Activated B cell treated with CpG ODN at 0.5 μM for 24 hours (primary cell): ENCODE data around the gene TCL1A. TPM values are rescaled to one million over a fixed set of nuclear protein-coding genes. Genes with fewer than 3 reads are reported as not detected.

Experiments
- ATAC-seq: fragments of 200-7000 bp; cut with Tn5 transposase; one replicate; pipeline ENCODE4 v1.10.0; 2021; ENCODE audit warnings: low read depth, mild to moderate bottlenecking, moderate library complexity
- CTCF ChIA-PET: fragments of 350-600 bp; sonication (Branson Sonifier 250); formaldehyde crosslinking; loops from one replicate; lab custom pipeline; 2021; ENCODE audit warnings: antibody characterized with exemption; lab: Charles Lee
- POLR2A ChIA-PET: fragments of 350-600 bp; sonication (Branson Sonifier 250); formaldehyde crosslinking; loops from one replicate; lab custom pipeline; 2021; ENCODE audit warnings: antibody characterized with exemption; lab: Charles Lee
- DNase-seq: peaks from one replicate; pipeline ENCODE4 v3.0.0; 2022
- H3K27ac Mint-ChIP-seq: one replicate; pipeline ENCODE4 v1.8.0; 2020; ENCODE audit warnings: mixed read lengths
- H3K27me3 Mint-ChIP-seq: one replicate; pipeline ENCODE4 v1.8.0; 2021; ENCODE audit warnings: mixed read lengths
- H3K36me3 Mint-ChIP-seq: one replicate; pipeline ENCODE4 v1.8.0; 2021; ENCODE audit warnings: low read depth, mixed read lengths
- H3K4me1 Mint-ChIP-seq: one replicate; pipeline ENCODE4 v1.8.0; 2021; ENCODE audit warnings: mixed read lengths
- H3K4me3 Mint-ChIP-seq: one replicate; pipeline ENCODE4 v1.8.0; 2020; ENCODE audit warnings: mild to moderate bottlenecking, mixed read lengths
- H3K9me3 Mint-ChIP-seq: one replicate; pipeline ENCODE4 v1.8.0; 2020; ENCODE audit warnings: mixed read lengths
- intact Hi-C: fragments of 100-400 bp; cut with micrococcal nuclease; formaldehyde crosslinking; loops from one replicate; pipeline ENCODE4 v1.15.1; 2024
- total RNA-seq: library from RNA; stranded (reverse); gene quantifications from 2 replicates; pipeline ENCODE4 v1.2.3, GENCODE V29; 2022
- TF ChIP-seq, protein P1 (sequence below): fragments of 200-600 bp; IDR thresholded peaks from one replicate; pipeline ENCODE4 v1.8.0; 2022; ENCODE audit warnings: antibody characterized with exemption, mild to moderate bottlenecking

Gene TCL1A
- total RNA-seq, 1 donor from 2014 or later = 234 TPM

DNA sequence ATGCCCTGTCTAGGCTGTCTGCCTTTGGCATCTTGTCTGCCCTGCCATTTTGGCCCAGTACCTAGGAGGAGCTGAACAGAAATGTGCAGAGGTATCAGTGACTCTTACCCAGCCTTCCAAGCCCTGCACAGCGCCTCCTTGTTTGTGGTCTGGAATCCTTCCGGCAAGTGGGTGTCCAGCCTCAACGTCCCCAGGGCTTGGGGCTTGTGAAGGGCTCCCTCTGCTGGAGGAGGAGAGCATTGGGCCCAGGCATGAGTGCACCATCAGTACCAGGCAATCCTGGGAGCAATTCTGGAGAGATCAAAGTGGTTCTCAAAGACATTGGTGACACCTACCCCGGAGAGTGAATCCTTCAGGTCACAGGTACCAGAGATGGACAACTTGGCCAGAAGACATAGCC lies 30.1 kb downstream of the TCL1A start:
- H3K27me3 Mint-ChIP-seq = peaks cover 21% of the 10 kb centered on the region
- POLR2A ChIA-PET = no interaction called here
- intact Hi-C loops = loop anchor here (1.0 to 5.0 kb wide), 2 partner anchors 71 to 122 kb away; no protein-coding TSS in a partner anchor
- no peaks in the 10 kb centered on the region for H3K9me3 Mint-ChIP-seq
- H3K36me3 Mint-ChIP-seq = no peaks in the 10 kb centered on the region
- CTCF ChIA-PET = interaction anchor here (0.9 to 2.2 kb wide), 9 partner anchors 12 to 124 kb away, joined by 3 to 10 read pairs (median 4); no protein-coding TSS in a partner anchor
- no peak overlapping the region for H3K4me3 Mint-ChIP-seq
- peaks cover 65% of the 10 kb centered on the region for H3K4me1 Mint-ChIP-seq
- no peak for ATAC-seq
- TF ChIP-seq, protein P1, sequence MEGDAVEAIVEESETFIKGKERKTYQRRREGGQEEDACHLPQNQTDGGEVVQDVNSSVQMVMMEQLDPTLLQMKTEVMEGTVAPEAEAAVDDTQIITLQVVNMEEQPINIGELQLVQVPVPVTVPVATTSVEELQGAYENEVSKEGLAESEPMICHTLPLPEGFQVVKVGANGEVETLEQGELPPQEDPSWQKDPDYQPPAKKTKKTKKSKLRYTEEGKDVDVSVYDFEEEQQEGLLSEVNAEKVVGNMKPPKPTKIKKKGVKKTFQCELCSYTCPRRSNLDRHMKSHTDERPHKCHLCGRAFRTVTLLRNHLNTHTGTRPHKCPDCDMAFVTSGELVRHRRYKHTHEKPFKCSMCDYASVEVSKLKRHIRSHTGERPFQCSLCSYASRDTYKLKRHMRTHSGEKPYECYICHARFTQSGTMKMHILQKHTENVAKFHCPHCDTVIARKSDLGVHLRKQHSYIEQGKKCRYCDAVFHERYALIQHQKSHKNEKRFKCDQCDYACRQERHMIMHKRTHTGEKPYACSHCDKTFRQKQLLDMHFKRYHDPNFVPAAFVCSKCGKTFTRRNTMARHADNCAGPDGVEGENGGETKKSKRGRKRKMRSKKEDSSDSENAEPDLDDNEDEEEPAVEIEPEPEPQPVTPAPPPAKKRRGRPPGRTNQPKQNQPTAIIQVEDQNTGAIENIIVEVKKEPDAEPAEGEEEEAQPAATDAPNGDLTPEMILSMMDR = no peak
- no peak for DNase-seq
- no peak overlapping the region for H3K27ac Mint-ChIP-seq

DNA sequence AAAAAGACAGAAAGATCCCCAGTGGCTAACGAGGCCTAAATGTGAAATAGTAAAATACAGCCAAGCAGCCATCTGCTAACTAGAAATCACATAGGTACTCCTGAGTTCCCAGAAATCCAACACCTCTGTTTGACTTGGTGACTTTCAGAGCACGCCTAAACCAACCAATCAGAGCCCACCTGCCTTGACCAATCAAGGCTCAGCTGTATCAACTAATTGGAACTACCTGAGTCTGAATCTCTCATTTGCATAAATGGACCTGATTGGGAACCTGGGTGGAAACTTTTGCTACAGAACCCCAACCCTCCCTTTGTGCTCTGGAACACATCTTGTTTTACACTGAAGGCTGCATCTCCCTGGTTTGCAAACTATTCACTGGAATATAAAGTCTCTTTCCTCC lies 32.8 kb downstream of the TCL1A start:
- ATAC-seq (no peak), DNase-seq (no peak)
- ChIA-PET CTCF (no interaction called here), POLR2A (interaction anchor here (2.1 kb wide), 1 partner anchor 35 kb away, joined by 6 read pairs; no protein-coding TSS in a partner anchor)
- Mint-ChIP-seq H3K4me1 (peaks cover 75% of the 10 kb centered on the region), H3K36me3 (peaks cover 1% of the 10 kb centered on the region), H3K9me3 (no peaks in the 10 kb centered on the region), H3K27ac (no peak overlapping the region), H3K4me3 (no peak overlapping the region), H3K27me3 (peaks cover 25% of the 10 kb centered on the region)
- intact Hi-C loops = loop anchor here (2.0 to 5.0 kb wide), 2 partner anchors 16 to 69 kb away; no protein-coding TSS in a partner anchor
- TF ChIP-seq, protein P1 = no peak

DNA sequence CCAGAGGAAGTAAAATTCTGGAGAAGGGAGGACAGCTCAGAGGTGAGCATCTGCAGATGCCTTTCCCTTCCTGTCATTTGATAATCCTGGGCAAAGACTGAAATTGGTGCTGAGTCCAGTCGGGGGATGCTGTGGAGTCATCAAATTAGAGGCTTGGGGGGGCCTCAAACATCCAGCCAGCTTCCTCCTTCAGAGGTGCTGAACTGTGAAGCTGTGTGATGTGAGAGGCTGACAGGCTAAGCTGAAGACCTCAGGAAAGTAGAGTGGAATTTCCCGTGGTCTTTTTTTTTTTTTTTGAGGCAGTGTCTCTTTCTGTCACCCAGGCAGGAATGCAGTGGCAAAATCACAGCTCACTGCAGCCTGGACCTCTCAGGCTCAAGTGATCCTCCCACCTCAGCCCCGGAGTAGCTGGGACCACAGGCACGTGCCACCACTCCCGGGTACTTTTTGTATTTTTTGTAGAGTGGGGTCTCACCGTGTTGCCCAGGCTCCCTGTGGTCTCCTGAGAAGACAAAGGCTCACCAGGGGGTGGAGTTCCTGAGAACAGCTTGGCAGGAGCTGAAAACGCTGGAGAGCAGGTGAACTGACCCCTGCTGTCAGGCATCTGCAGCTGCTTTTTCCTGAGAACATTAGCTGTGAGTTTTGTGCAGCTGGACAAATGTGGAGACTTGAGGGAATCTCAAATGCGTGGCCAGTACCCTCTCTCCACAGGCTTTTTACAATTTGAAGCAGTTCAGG lies 33.8 kb downstream of the TCL1A start:
- TF ChIP-seq, protein P1 = no peak
- Mint-ChIP-seq H3K9me3 (peaks cover 2% of the 10 kb centered on the region), H3K4me1 (peaks cover 74% of the 10 kb centered on the region), H3K36me3 (peaks cover 4% of the 10 kb centered on the region), H3K27me3 (peaks cover 21% of the 10 kb centered on the region), H3K4me3 (no peak overlapping the region), H3K27ac (peak overlapping the region; percentile 13)
- CTCF ChIA-PET = interaction anchor here (0.9 to 1.2 kb wide), 7 partner anchors 11 to 314 kb away, joined by 3 to 5 read pairs (median 4); no protein-coding TSS in a partner anchor
- ATAC-seq (peak; percentile 89), DNase-seq (no peak)
- POLR2A ChIA-PET = interaction anchor here (0.6 to 2.1 kb wide), 11 partner anchors 9 to 36 kb away, joined by 3 to 12 read pairs (median 4); no protein-coding TSS in a partner anchor
- intact Hi-C loops = loop anchor here (2.0 to 5.0 kb wide), 2 partner anchors 15 to 68 kb away; no protein-coding TSS in a partner anchor

DNA sequence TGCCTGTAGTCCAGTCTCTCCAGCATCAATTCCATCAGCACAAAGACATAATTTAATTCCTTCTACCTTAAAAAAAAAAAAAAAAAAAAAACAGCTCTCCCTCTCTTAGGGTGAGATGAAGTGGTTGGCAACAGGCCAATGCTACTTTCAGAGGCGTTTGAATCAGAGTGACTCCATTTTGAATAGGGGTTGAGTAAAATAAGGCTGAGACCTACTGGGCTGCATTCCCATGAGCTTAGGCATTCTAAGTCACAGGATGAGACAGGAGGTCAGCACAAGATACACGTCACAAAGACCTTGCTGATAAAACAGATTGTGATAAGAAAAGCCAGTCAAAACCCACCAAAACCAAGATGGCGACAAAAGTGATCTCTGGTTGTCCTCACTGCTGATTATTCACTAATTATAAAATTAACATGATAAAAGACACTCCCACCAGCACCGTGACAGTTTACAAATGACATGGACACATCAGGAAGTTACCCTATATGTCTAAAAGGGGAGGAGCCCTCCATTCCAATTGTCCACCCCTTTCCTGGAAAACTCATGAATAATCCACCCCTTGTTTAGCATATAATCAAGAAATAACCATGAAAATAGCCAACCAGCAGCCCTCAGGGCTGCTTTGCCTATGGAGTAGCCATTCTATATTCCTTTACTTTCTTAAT lies 34.6 kb downstream of the TCL1A start:
- Mint-ChIP-seq H3K36me3 (peaks cover 4% of the 10 kb centered on the region), H3K9me3 (peaks cover 2% of the 10 kb centered on the region), H3K4me1 (peaks cover 65% of the 10 kb centered on the region), H3K27ac (no peak overlapping the region), H3K27me3 (peaks cover 17% of the 10 kb centered on the region), H3K4me3 (no peak overlapping the region)
- POLR2A ChIA-PET = interaction anchor here (0.6 to 2.1 kb wide), 10 partner anchors 10 to 36 kb away, joined by 3 to 12 read pairs (median 4); no protein-coding TSS in a partner anchor
- CTCF ChIA-PET = interaction anchor here (0.9 to 1.2 kb wide), 4 partner anchors 10 to 315 kb away, joined by 3 to 5 read pairs (median 4); no protein-coding TSS in a partner anchor
- DNase-seq (no peak), ATAC-seq (no peak)
- TF ChIP-seq, protein P1 = no peak
- intact Hi-C loops = no loop called here
